H1 (cell line): ENCODE measurements around the gene NLRX1. TPM values are rescaled to one million over a fixed set of nuclear protein-coding genes. Genes with fewer than 3 reads are reported as not detected.
A peak's percentile ranks its signal among the peaks of the same experiment; 100 is the strongest.

ENCODE experiments used
- CTCF ChIA-PET: fragments of 300-600 bp; sonication (Branson Sonifier 250); formaldehyde crosslinking; loops from one replicate; lab custom pipeline; 2021; ENCODE audit not compliant: partially characterized antibody; lab: Charles Lee
- POLR2A ChIA-PET: fragments of 300-600 bp; sonication (Branson Sonifier 250); formaldehyde crosslinking; loops from one replicate; lab custom pipeline; 2021; ENCODE audit warnings: inconsistent platforms; ENCODE audit not compliant: partially characterized antibody; lab: Charles Lee
- DNase-seq, 2 experiments: peaks; one replicate each; pipeline versions ENCODE4 v3.0.0 to v3.0.0-alpha.2; 2010 to 2022; ENCODE audit warnings: low spot score in 2 of 2, low read depth in 1 of 2, mixed read lengths in 1 of 2
- FAIRE-seq: peaks from 2 replicates; lab custom pipeline; 2011; peaks lifted over from hg19 to GRCh38; lab: Jason Lieb, UNC
- H2AFZ ChIP-seq: 2 replicates; pipeline ENCODE4 v1.8.1; 2012; ENCODE audit warnings: low read length, inconsistent platforms
- H2AK5ac ChIP-seq: 2 replicates; pipeline ENCODE4 v1.6.1; 2013; ENCODE audit warnings: low read depth, low read length
- H2BK120ac ChIP-seq: replicated peaks from 2 replicates; pipeline ENCODE3; 2013; ENCODE audit warnings: low read depth, low read length, inconsistent platforms
- H2BK12ac ChIP-seq: 2 replicates; pipeline ENCODE4 v1.6.1; 2013; ENCODE audit warnings: low read depth, low read length
- H2BK15ac ChIP-seq: 2 replicates; pipeline ENCODE4 v1.6.1; 2013; ENCODE audit warnings: low read length
- H2BK20ac ChIP-seq: 2 replicates; pipeline ENCODE4 v1.6.1; 2013; ENCODE audit warnings: low read length
- H2BK5ac ChIP-seq: 2 replicates; pipeline ENCODE4 v1.6.1; 2013; ENCODE audit warnings: low read depth, low read length
- H3K14ac ChIP-seq: 2 replicates; pipeline ENCODE4 v1.6.1; 2013; ENCODE audit warnings: inconsistent platforms; ENCODE audit not compliant: insufficient read length
- H3K18ac ChIP-seq: 2 replicates; pipeline ENCODE4 v1.6.1; 2013; ENCODE audit warnings: low read length; ENCODE audit errors: extremely low read depth
- H3K23ac ChIP-seq: 2 replicates; pipeline ENCODE4 v1.6.1; 2013; ENCODE audit warnings: inconsistent platforms; ENCODE audit not compliant: insufficient read length
- H3K23me2 ChIP-seq: 2 replicates; pipeline ENCODE4 v1.6.1; 2013; ENCODE audit warnings: low read depth, low read length
- H3K27ac ChIP-seq: 2 replicates; pipeline ENCODE4 v1.6.1; 2011; ENCODE audit warnings: low read depth, low read length, inconsistent platforms
- H3K27me3 ChIP-seq, 4 experiments: replicated peaks in 1 of 4; 1 replicate in 1 of 4; 2 replicates in 3 of 4; pipeline versions ENCODE4 v1.6.1 to v1.8.1; 2011 to 2013; ENCODE audit warnings: low read length in 3 of 4, mild to moderate bottlenecking in 3 of 4, inconsistent platforms in 2 of 4, mixed read lengths in 2 of 4, moderate library complexity in 1 of 4; ENCODE audit not compliant: control insufficient read depth in 3 of 4, insufficient read depth in 3 of 4; ENCODE audit errors: extremely low read depth in 1 of 4
- H3K36me3 ChIP-seq, 4 experiments: 2 replicates each; pipeline versions ENCODE4 v1.6.1 to v1.8.1; 2011 to 2013; ENCODE audit warnings: mild to moderate bottlenecking in 4 of 4, low read length in 3 of 4, moderate library complexity in 2 of 4, control low read depth in 1 of 4, inconsistent platforms in 1 of 4; ENCODE audit not compliant: insufficient read depth in 4 of 4, control insufficient read depth in 2 of 4
- H3K4ac ChIP-seq: replicated peaks from 2 replicates; pipeline ENCODE3; 2013; ENCODE audit warnings: low read length, low read depth, mixed read lengths, inconsistent platforms; ENCODE audit not compliant: insufficient read length
- H3K4me1 ChIP-seq, 4 experiments: replicated peaks in 1 of 4; 1 replicate in 1 of 4; 2 replicates in 3 of 4; pipeline versions ENCODE4 v1.6.1 to v1.8.1; 2011 to 2013; ENCODE audit warnings: low read length in 3 of 4, inconsistent platforms in 2 of 4, mixed read lengths in 1 of 4; ENCODE audit not compliant: insufficient read depth in 4 of 4, control insufficient read depth in 3 of 4
- H3K4me2 ChIP-seq, 2 experiments: 2 replicates each; pipeline versions ENCODE4 v1.6.1 to v1.8.1; 2011 to 2013; ENCODE audit warnings: low read depth in 2 of 2, low read length in 2 of 2, control low read depth in 1 of 2, inconsistent platforms in 1 of 2, mild to moderate bottlenecking in 1 of 2; ENCODE audit not compliant: insufficient read depth in 1 of 2
- H3K4me3 ChIP-seq, 4 experiments: fragments of 200-600, 300-600 bp in 1 of 4; sonication (generic), shearing (Covaris generic), sonication (Bioruptor Twin) in 1 of 4; 2 replicates each; pipeline versions ENCODE4 v1.5.1 to v1.8.1; 2011 to 2016; ENCODE audit warnings: low read length in 4 of 4, low read depth in 3 of 4, control low read depth in 2 of 4, inconsistent platforms in 2 of 4, mild to moderate bottlenecking in 2 of 4, mixed read lengths in 1 of 4, moderate library complexity in 1 of 4; ENCODE audit not compliant: insufficient read depth in 2 of 4; ENCODE audit errors: extremely low read depth in 1 of 4
- H3K56ac ChIP-seq: replicated peaks from 2 replicates; pipeline ENCODE3; 2013; ENCODE audit warnings: low read depth, mild to moderate bottlenecking, mixed read lengths, low read length, inconsistent platforms; ENCODE audit not compliant: insufficient read length
- H3K79me1 ChIP-seq: 2 replicates; pipeline ENCODE4 v1.6.1; 2013; ENCODE audit warnings: low read depth, low read length, control low read depth
- H3K79me2 ChIP-seq, 2 experiments: 2 replicates each; pipeline versions ENCODE4 v1.6.1 to v1.8.1; 2012 to 2013; ENCODE audit warnings: low read length in 2 of 2, mild to moderate bottlenecking in 2 of 2, inconsistent platforms in 1 of 2; ENCODE audit not compliant: insufficient read depth in 2 of 2, control insufficient read depth in 1 of 2
- H3K9ac ChIP-seq, 4 experiments: replicated peaks in 1 of 4; 1 replicate in 1 of 4; 2 replicates in 3 of 4; pipeline versions ENCODE4 v1.6.1 to v1.8.1; 2011 to 2013; ENCODE audit warnings: low read depth in 3 of 4, low read length in 3 of 4, control low read depth in 2 of 4, mild to moderate bottlenecking in 2 of 4, moderate library complexity in 2 of 4, inconsistent platforms in 1 of 4; ENCODE audit errors: extremely low read depth in 1 of 4
- H3K9me3 ChIP-seq, 2 experiments: 2 replicates each; pipeline versions ENCODE4 v1.6.1 to v1.8.1; 2012 to 2013; ENCODE audit warnings: mild to moderate bottlenecking in 2 of 2, moderate library complexity in 2 of 2, control low read depth in 1 of 2, inconsistent platforms in 1 of 2, low read depth in 1 of 2, low read length in 1 of 2, mixed read lengths in 1 of 2; ENCODE audit not compliant: insufficient read depth in 2 of 2
- H4K20me1 ChIP-seq, 2 experiments: replicated peaks in 1 of 2; 2 replicates each; pipeline versions ENCODE3 to v1.8.1; 2011 to 2013; ENCODE audit warnings: inconsistent platforms in 2 of 2, low read length in 2 of 2, mild to moderate bottlenecking in 1 of 2; ENCODE audit not compliant: insufficient read depth in 2 of 2, control insufficient read depth in 1 of 2
- H4K5ac ChIP-seq: 2 replicates; pipeline ENCODE4 v1.6.1; 2013; ENCODE audit warnings: low read length, low read depth, mixed read lengths, inconsistent platforms; ENCODE audit not compliant: insufficient read length
- H4K8ac ChIP-seq: 2 replicates; pipeline ENCODE4 v1.8.0; 2013; ENCODE audit warnings: mild to moderate bottlenecking, moderate library complexity, low read length, inconsistent platforms; ENCODE audit not compliant: insufficient read depth; ENCODE audit errors: extremely low read depth
- H4K91ac ChIP-seq: replicated peaks from 2 replicates; pipeline ENCODE3; 2013; ENCODE audit warnings: low read length, mixed read lengths, inconsistent platforms; ENCODE audit not compliant: insufficient read length
- BCL11A ChIP-seq, 2 experiments: IDR thresholded peaks; one replicate each; pipeline ENCODE4 v1.6.1; 2011; ENCODE audit warnings: low read depth in 2 of 2, low read length in 2 of 2, mild to moderate bottlenecking in 2 of 2
- BRCA1 ChIP-seq: IDR thresholded peaks from 2 replicates; pipeline ENCODE4 v1.6.1; 2012; ENCODE audit warnings: low read depth, low read length, improper control_type of control experiment
- CBX5 ChIP-seq: fragments of 300-800, 300-1000 bp; sonication (generic); IDR thresholded peaks from 2 replicates; pipeline ENCODE4 v1.7.1; 2016; ENCODE audit warnings: antibody characterized with exemption, low read length, low read depth
- E2F6 ChIP-seq: IDR thresholded peaks from 2 replicates; pipeline ENCODE4 v1.6.1; 2012; ENCODE audit warnings: inconsistent platforms
- EGR1 ChIP-seq: IDR thresholded peaks from 2 replicates; pipeline ENCODE4 v1.6.1; 2011; ENCODE audit warnings: low read depth, low read length, borderline replicate concordance
- EZH2 ChIP-seq: fragments of 200-600 bp; sonication (generic); IDR thresholded peaks from 2 replicates; pipeline ENCODE4 v1.7.1; 2012; ENCODE audit warnings: low read depth, mild to moderate bottlenecking, moderate library complexity, low read length, inconsistent platforms; ENCODE audit not compliant: severe bottlenecking
- GABPA ChIP-seq: IDR thresholded peaks from 2 replicates; pipeline ENCODE4 v1.6.1; 2011; ENCODE audit warnings: mild to moderate bottlenecking, low read length, moderate library complexity, borderline replicate concordance; ENCODE audit not compliant: insufficient read depth
- GTF2F1 ChIP-seq: IDR thresholded peaks from 2 replicates; pipeline ENCODE4 v1.6.1; 2012; ENCODE audit warnings: low read depth, low read length, improper control_type of control experiment, borderline replicate concordance
- JUND ChIP-seq: IDR thresholded peaks from 2 replicates; pipeline ENCODE4 v1.6.1; 2011; ENCODE audit warnings: mild to moderate bottlenecking, improper control_type of control experiment, low read length
- SIN3A ChIP-seq, 2 experiments: IDR thresholded peaks in 1 of 2; conservative IDR thresholded peaks in 1 of 2; 2 replicates each; pipeline ENCODE4 v1.6.1; 2011 to 2012; ENCODE audit warnings: low read length in 2 of 2, improper control_type of control experiment in 1 of 2, low read depth in 1 of 2, mild to moderate bottlenecking in 1 of 2
- SP1 ChIP-seq: IDR thresholded peaks from 2 replicates; pipeline ENCODE4 v1.6.1; 2011; ENCODE audit warnings: low read depth, low read length
- TEAD4 ChIP-seq: IDR thresholded peaks from 2 replicates; pipeline ENCODE4 v1.6.1; 2012; ENCODE audit warnings: low read depth, low read length, inconsistent platforms, mixed read lengths
- YY1 ChIP-seq: IDR thresholded peaks from 2 replicates; pipeline ENCODE4 v1.6.1; 2011; ENCODE audit warnings: low read depth, mild to moderate bottlenecking, low read length
- WGBS, 2 experiments: shearing (Covaris generic) in 1 of 2; methylation state at CpG; one replicate each; pipeline versions ENCODE4 v1.1.6 to v1.1.7; 2013 to 2015; ENCODE audit warnings: low lambda C conversion rate in 2 of 2, mixed read lengths in 2 of 2, inconsistent platforms in 1 of 2, low coverage in 1 of 2, missing lambda C conversion rate in 1 of 2; ENCODE audit not compliant: insufficient replicate concordance in 2 of 2, insufficient coverage in 1 of 2, insufficient read length in 1 of 2; ENCODE audit errors: extremely low coverage in 1 of 2, missing lambda C conversion rate in 1 of 2; 5-methylcytosine and 5-hydroxymethylcytosine counted together
- polyA plus RNA-seq, 7 experiments: library from polyadenylated mRNA; depleted of rRNA in 3 of 7; stranded (reverse) in 5 of 7; unstranded in 2 of 7; fragments of >200 nt in 5 of 7; fragments of 200-250 nt in 2 of 7; gene quantifications; 1 replicate in 5 of 7; 2 replicates in 1 of 7; 4 replicates in 1 of 7; pipeline versions ENCODE4 v1.2.1 to v1.2.3, GENCODE V29; 2011 to 2013; ENCODE audit warnings: missing spikeins in 2 of 7, mixed read lengths in 2 of 7
- total RNA-seq: library from RNA; stranded (reverse); fragmentation: NEBNext Ultra II Directional; extraction: Animal tissue kit (Norgen Biotek cat#: 25700); gene quantifications from 2 replicates; pipeline ENCODE4 v1.2.1, GENCODE V29; 2021

Gene NLRX1
- total and polyA plus RNA-seq, 2 of the 8 experiments (the other 6 are each of a cell fraction or from before 2014, with no cell fraction given): 13.2 to 18.6 TPM

GRCh38 chr11:119210050-119210449, 41.5 kb downstream of the NLRX1 start:
- ChIA-PET CTCF (interaction anchor here (0.6 to 1.7 kb wide), 7 partner anchors 13 to 214 kb away, joined by 3 read pairs; no protein-coding TSS in a partner anchor), POLR2A (interaction anchor here (0.7 to 2.6 kb wide), 3 partner anchors 9 to 20 kb away, joined by 3 to 10 read pairs (median 4); no protein-coding TSS in a partner anchor)
- Histone ChIP-seq H4K5ac (no peak overlapping the region), H4K20me1 (peaks cover 5 to 13% of the 10 kb centered on the region in 2 experiments), H3K36me3 (no peaks in the 10 kb centered on the region), H3K18ac (no peak overlapping the region), H3K14ac (no peak overlapping the region), H3K79me1 (0 out of 2 replicates have a peak, but pooled peaks cover 3% of the 10 kb centered on the region), H2AK5ac (no peak overlapping the region), H3K4me1 (peaks cover 2 to 8% (median 5%) of the 10 kb centered on the region in 4 experiments; a peak in 6 of 7 replicates), H3K27ac (no peak overlapping the region), H3K9me3 (no peaks in the 10 kb centered on the region), H4K8ac (no peak overlapping the region; the same call in 1 of the 2 replicates), H2BK5ac (peak overlapping the region; percentile 55; the same call in 1 of the 2 replicates), H2BK20ac (no peak overlapping the region), H3K9ac (no peak overlapping the region), H2BK15ac (no peak overlapping the region), H3K4me3 (no peak overlapping the region), H3K56ac (no peak overlapping the region), H3K23me2 (peaks cover 9% of the 10 kb centered on the region), H3K79me2 (peaks cover 26 to 83% of the 10 kb centered on the region in 2 experiments), H4K91ac (no peak overlapping the region), H2BK12ac (no peak overlapping the region), H3K4me2 (no peak overlapping the region), H2BK120ac (no peak overlapping the region), H3K23ac (no peak overlapping the region), H3K27me3 (no peaks in the 10 kb centered on the region), H2AFZ (no peak overlapping the region), H3K4ac (no peak overlapping the region)
- DNase-seq (no peak), FAIRE-seq (no peak)
- 89% methylated on average over 3 of the region's 3 CpGs; no CpG with 5 or more reads in 1 of the 2 experiments for WGBS, 2 experiments
- TF ChIP-seq JUND (no peak), EGR1 (no peak), TEAD4 (no peak), YY1 (no peak), SIN3A (conservative IDR thresholded peaks at IDR 0.05 in 1 of 2, IDR thresholded peaks at IDR 0.05 in 1 of 2; ENCODE audit: low read depth in 1 of 2, low read length in 2 of 2) (no peak), EZH2 (no peak), BRCA1 (no peak), GTF2F1 (no peak), GABPA (no peak), CBX5 (no peak), E2F6 (no peak), SP1 (no peak), BCL11A (IDR thresholded peaks at IDR 0.05; ENCODE audit: low read depth in 2 of 2, low read length in 2 of 2) (no peak)
